ENCODE results near the gene JAZF1. TPM values are rescaled to one million over a fixed set of nuclear protein-coding genes. Genes with fewer than 3 reads are reported as not detected.

The JAZF1 gene
- total and polyA plus RNA-seq, 4 donors: 13.5 to 38.8 (median 21.3) TPM

DNA sequence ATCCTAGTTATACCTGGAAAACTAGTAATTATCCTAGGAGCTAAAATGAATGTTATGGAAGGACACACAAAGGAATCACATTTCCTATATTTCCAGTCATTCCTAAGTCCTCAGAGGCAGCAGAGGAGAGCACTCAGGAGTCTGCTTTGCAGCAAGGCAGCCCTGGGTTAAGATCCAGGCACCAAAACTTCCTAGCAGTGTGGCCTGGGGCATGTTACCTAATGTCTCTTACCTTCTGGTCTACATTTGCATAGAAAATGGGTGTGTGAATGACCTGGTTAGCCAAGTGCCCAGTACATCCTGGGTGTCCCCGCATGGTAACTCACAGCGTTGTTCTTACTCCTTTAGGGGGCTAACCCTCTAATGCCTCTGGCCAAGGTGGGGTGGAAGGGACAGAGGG is 304.8 kb downstream of the JAZF1 start:
- no peak overlapping the region for H3K27ac ChIP-seq (ENCODE audit: low read depth in 1 of 2, low read length in 2 of 2)
- no peaks in the 10 kb centered on the region for H3K36me3 ChIP-seq (ENCODE audit: control insufficient read depth in 1 of 2, insufficient read depth in 2 of 2, low read length in 1 of 2)
- no peaks in the 10 kb centered on the region for H3K27me3 ChIP-seq (ENCODE audit: control insufficient read depth in 1 of 2, insufficient read depth in 2 of 2, low read length in 1 of 2)
- H3K4me3 ChIP-seq (ENCODE audit: low read length in 2 of 2): no peak overlapping the region
- WGBS, 2 donors: 97 to 98% methylated on average over 2 of the region's 2 CpGs
- intact Hi-C loops (cut with DNase I): no loop called here
- H3K4me1 ChIP-seq (ENCODE audit: control insufficient read depth in 1 of 2, insufficient read depth in 2 of 2, low read length in 2 of 2): no peaks in the 10 kb centered on the region
- DNase-seq: no peak
- no peak for ATAC-seq (ENCODE audit: low FRiP score)
- no peaks in the 10 kb centered on the region for H3K9me3 ChIP-seq (ENCODE audit: control insufficient read depth, low read length)

DNA sequence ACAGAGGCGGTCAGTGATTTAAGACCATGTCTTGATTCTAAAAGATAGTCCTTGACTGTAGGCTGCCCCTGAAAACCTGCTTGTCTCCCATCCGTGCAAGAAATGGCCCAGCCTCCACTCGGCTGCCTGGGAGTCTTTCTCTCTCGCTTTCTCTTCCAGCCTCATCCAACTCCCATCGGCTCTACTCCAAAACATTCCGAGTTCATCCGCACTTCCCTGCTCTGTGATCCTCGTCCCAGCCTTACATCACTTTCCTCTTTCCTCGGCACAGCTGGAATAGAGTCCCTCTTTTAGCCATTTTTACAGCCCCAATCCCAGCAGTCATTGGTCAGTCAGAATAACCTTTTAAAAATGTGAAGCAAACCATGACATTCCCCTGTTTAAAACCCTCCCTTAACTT is 305.5 kb downstream of the JAZF1 start:
- intact Hi-C loops (cut with DNase I): no loop called here
- Histone ChIP-seq H3K27ac (ENCODE audit: low read depth in 1 of 2, low read length in 2 of 2) (no peak overlapping the region), H3K4me3 (ENCODE audit: low read length in 2 of 2) (no peak overlapping the region), H3K36me3 (ENCODE audit: control insufficient read depth in 1 of 2, insufficient read depth in 2 of 2, low read length in 1 of 2) (no peaks in the 10 kb centered on the region), H3K4me1 (ENCODE audit: control insufficient read depth in 1 of 2, insufficient read depth in 2 of 2, low read length in 2 of 2) (no peaks in the 10 kb centered on the region), H3K27me3 (ENCODE audit: control insufficient read depth in 1 of 2, insufficient read depth in 2 of 2, low read length in 1 of 2) (no peaks in the 10 kb centered on the region), H3K9me3 (ENCODE audit: control insufficient read depth, low read length) (no peaks in the 10 kb centered on the region)
- WGBS, 2 donors: 96% methylated on average over 9 of the region's 9 CpGs
- no peak for DNase-seq
- no peak for ATAC-seq (ENCODE audit: low FRiP score)

DNA sequence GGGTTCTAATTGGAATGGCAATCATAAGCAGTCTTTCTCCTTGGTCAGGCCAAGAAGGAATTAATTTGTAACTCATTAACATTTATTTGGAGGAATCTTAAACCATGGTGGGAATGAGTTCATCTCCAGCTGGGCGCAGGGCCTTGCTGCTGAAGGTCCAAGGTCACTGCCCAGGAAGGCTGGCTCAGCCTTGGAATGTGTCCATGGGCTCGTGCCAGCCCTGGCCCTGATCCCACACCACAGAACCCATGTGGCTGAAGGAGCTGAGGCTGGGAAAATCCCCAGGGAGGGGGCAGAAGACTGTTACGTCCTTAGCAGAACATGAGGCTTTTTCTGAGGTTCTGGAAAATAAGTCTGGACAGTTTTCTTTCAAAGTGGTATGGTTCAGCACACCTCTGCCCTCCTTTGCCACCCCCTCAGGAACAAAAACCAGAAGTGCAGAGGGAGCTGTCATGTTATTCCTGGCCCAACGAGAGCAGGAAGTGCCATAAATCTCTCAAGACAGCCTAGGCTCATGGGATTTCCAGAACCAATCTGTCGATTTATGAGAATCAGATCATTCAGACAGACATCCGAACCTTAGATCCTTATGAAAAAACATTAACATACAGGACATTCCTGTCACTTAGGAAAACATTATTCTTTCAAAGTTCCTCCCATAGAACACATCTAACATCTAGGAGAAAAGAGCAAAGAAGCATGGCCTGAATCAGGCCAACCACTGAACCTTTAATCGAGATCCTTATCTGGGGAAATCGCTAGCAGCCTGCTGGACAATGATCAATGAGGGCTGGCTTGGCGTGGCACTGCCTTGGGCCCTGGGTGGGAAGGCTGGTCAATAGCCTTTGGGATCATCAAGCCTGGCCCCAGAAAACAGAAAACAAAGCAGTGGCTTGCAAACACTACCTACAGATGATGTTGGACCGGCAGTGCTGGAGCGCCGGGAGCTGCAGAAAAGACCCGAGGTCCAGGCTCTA is 306.3 kb downstream of the JAZF1 start:
- 30 to 36% methylated on average over 13 of the region's 13 CpGs for WGBS, 2 donors

DNA sequence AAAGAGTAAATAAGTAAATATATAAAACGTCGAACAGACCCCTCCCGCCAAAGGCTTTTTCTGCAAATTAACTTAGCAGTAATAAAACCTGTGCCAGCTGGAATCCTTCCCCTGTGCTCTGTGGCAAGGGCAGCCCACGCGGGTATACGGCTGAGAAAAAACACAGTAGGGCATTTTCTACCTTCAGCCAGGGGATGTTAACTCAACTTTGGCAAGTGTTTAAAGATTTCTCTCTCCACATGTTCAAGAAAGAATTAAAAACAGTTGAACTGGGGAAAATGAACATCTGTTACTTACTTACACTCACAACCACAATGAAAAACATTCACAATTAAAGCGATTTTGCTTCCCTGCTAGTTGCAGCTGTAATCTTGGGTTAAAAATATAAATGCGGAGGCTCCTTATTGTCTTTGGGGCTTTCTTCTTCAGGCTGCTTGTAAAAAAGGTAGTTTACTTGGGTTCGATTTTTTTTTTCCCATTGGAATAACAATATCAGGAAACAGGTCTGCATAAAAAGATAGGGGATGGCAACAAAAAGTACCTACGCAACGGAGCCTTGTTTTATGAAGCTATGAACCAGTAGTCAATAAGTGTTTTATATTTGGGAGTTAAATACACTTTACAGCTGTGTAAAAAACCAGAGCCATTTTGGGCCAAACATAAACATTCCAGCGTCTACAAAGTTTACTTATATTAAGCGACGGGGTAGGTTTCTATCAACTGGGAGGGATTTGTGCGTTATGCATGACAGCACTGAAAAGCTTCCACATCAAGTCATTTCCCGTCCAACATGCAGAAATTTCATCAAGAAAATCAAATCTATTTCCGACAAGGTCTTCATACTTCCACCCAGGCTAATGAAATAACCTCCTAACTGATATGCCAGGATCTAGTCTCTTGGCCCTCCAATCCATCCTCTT is 308.0 kb downstream of the JAZF1 start:
- whole genome bisulfite sequencing, 2 donors: 48 to 54% methylated on average over 17 of the region's 17 CpGs
- no peaks in the 10 kb centered on the region for H3K36me3 ChIP-seq (ENCODE audit: control insufficient read depth in 1 of 2, insufficient read depth in 2 of 2, low read length in 1 of 2)
- ATAC-seq (ENCODE audit: low FRiP score) (no peak), DNase-seq (no peak)
- intact Hi-C loops (cut with DNase I): no loop called here
- no peak overlapping the region for H3K27ac ChIP-seq (ENCODE audit: low read depth in 1 of 2, low read length in 2 of 2)
- H3K27me3 ChIP-seq (ENCODE audit: control insufficient read depth in 1 of 2, insufficient read depth in 2 of 2, low read length in 1 of 2): no peaks in the 10 kb centered on the region
- no peak overlapping the region for H3K4me3 ChIP-seq (ENCODE audit: low read length in 2 of 2)
- H3K9me3 ChIP-seq (ENCODE audit: control insufficient read depth, low read length): no peaks in the 10 kb centered on the region
- no peaks in the 10 kb centered on the region for H3K4me1 ChIP-seq (ENCODE audit: control insufficient read depth in 1 of 2, insufficient read depth in 2 of 2, low read length in 2 of 2)

More for the DNA sequence above, 306.3 kb downstream of the JAZF1 start:
- Histone ChIP-seq H3K4me1 (ENCODE audit: control insufficient read depth in 1 of 2, insufficient read depth in 2 of 2, low read length in 2 of 2) (no peaks in the 10 kb centered on the region), H3K27ac (ENCODE audit: low read depth in 1 of 2, low read length in 2 of 2) (no peak overlapping the region), H3K4me3 (ENCODE audit: low read length in 2 of 2) (no peak overlapping the region), H3K36me3 (ENCODE audit: control insufficient read depth in 1 of 2, insufficient read depth in 2 of 2, low read length in 1 of 2) (no peaks in the 10 kb centered on the region), H3K27me3 (ENCODE audit: control insufficient read depth in 1 of 2, insufficient read depth in 2 of 2, low read length in 1 of 2) (no peaks in the 10 kb centered on the region), H3K9me3 (ENCODE audit: control insufficient read depth, low read length) (no peaks in the 10 kb centered on the region)
- ATAC-seq (ENCODE audit: low FRiP score): peak; percentile 39
- intact Hi-C loops (cut with DNase I): no loop called here
- DNase-seq: peak; percentile 81 to 84

DNA sequence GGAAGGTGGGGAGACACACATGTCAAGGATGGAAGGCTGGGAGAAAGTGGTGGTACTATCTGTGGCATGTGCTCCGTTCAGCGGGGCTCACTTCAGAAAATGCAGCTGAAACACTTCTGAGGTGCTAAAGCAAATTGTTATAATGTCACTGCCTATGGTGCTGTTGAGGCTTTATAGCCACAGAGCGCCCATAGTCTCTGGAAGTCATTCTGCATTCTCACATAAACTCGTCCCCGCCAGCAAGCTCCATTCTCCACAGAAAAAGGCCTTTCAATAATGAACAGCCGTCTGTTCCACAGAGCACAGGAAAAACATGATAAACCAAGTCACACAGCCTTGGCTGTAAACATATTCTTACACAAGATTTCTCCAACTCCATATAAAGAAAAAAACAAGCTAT is 308.7 kb downstream of the JAZF1 start:
- no peak overlapping the region for H3K4me3 ChIP-seq (ENCODE audit: low read length in 2 of 2)
- no peaks in the 10 kb centered on the region for H3K4me1 ChIP-seq (ENCODE audit: control insufficient read depth in 1 of 2, insufficient read depth in 2 of 2, low read length in 2 of 2)
- H3K36me3 ChIP-seq (ENCODE audit: control insufficient read depth in 1 of 2, insufficient read depth in 2 of 2, low read length in 1 of 2): no peaks in the 10 kb centered on the region
- no peaks in the 10 kb centered on the region for H3K27me3 ChIP-seq (ENCODE audit: control insufficient read depth in 1 of 2, insufficient read depth in 2 of 2, low read length in 1 of 2)
- WGBS, 2 donors: 72 to 84% methylated on average over 6 of the region's 6 CpGs
- no peaks in the 10 kb centered on the region for H3K9me3 ChIP-seq (ENCODE audit: control insufficient read depth, low read length)
- DNase-seq: no peak
- intact Hi-C loops (cut with DNase I): no loop called here
- H3K27ac ChIP-seq (ENCODE audit: low read depth in 1 of 2, low read length in 2 of 2): no peak overlapping the region
- no peak for ATAC-seq (ENCODE audit: low FRiP score)

DNA sequence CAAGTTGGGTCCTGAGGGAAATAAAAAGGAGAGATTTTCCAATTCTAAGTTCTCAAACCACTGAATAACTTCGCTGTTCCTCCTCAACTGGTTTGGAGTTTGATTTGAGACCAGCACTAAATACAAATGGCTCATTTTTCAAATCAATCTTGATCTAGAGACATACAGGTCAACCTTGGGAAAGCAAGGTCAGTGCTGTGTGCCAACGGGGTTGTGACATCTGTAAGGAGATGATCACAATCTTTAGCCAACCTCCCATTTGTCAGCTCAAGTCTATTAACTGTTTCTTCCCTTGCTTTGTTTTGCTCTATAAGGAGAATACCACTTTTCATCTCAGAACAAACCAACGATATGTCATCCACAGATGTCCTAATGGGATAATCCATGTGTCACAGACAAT is 309.5 kb downstream of the JAZF1 start:
- Histone ChIP-seq H3K27me3 (ENCODE audit: control insufficient read depth in 1 of 2, insufficient read depth in 2 of 2, low read length in 1 of 2) (no peaks in the 10 kb centered on the region), H3K27ac (ENCODE audit: low read depth in 1 of 2, low read length in 2 of 2) (no peak overlapping the region), H3K36me3 (ENCODE audit: control insufficient read depth in 1 of 2, insufficient read depth in 2 of 2, low read length in 1 of 2) (no peaks in the 10 kb centered on the region), H3K4me3 (ENCODE audit: low read length in 2 of 2) (no peak overlapping the region), H3K9me3 (ENCODE audit: control insufficient read depth, low read length) (no peaks in the 10 kb centered on the region), H3K4me1 (ENCODE audit: control insufficient read depth in 1 of 2, insufficient read depth in 2 of 2, low read length in 2 of 2) (no peaks in the 10 kb centered on the region)
- intact Hi-C loops (cut with DNase I): no loop called here
- ATAC-seq (ENCODE audit: low FRiP score): no peak
- WGBS, 2 donors: 94 to 99% methylated on average over 3 of the region's 3 CpGs
- DNase-seq: no peak

DNA sequence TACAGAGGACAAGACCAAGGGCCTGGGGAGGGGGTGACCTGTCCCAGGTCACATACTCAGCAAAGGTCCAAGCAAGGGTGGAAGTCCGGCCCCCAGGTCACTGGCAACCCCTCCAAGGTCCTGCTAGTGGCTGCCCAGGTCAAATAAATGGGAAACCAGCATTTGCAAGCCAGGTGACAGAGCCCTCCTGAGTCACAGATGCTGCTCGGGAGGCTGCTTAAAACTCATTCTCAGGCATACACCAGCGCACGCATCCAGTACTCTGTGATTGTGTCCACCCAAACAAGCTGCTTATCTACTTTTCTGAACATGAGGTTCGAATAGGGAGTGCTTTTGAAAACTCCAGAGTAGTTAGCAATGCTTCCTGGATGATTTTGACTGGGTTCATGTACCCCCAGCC is 310.0 kb downstream of the JAZF1 start:
- DNase-seq: no peak
- H3K27me3 ChIP-seq (ENCODE audit: control insufficient read depth in 1 of 2, insufficient read depth in 2 of 2, low read length in 1 of 2): no peaks in the 10 kb centered on the region
- H3K4me1 ChIP-seq (ENCODE audit: control insufficient read depth in 1 of 2, insufficient read depth in 2 of 2, low read length in 2 of 2): no peaks in the 10 kb centered on the region
- no peak overlapping the region for H3K27ac ChIP-seq (ENCODE audit: low read depth in 1 of 2, low read length in 2 of 2)
- H3K9me3 ChIP-seq (ENCODE audit: control insufficient read depth, low read length): no peaks in the 10 kb centered on the region
- no peak for ATAC-seq (ENCODE audit: low FRiP score)
- intact Hi-C loops (cut with DNase I): no loop called here
- WGBS, 2 donors: 92 to 94% methylated on average over 5 of the region's 5 CpGs
- H3K36me3 ChIP-seq (ENCODE audit: control insufficient read depth in 1 of 2, insufficient read depth in 2 of 2, low read length in 1 of 2): no peaks in the 10 kb centered on the region
- H3K4me3 ChIP-seq (ENCODE audit: low read length in 2 of 2): no peak overlapping the region

DNA sequence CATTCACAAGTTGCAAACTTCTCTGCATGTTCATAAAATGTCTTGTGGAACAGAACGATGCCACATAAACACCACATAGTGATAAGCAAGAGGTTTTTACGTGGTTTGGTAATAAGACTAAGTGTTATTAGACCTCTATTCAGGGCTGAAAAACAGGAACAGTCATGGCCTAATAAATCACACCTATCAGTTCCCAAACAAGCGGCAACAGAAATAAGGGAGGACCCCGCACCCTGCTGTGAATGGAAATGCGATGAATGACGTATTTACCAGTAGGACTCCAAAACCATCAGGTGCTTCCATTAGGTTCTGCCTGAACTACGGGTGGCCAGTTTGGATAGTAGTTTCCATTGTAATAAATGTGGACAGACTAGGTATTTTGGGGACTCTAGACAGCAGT is 311.5 kb downstream of the JAZF1 start:
- no peaks in the 10 kb centered on the region for H3K9me3 ChIP-seq (ENCODE audit: control insufficient read depth, low read length)
- no peak for DNase-seq
- H3K36me3 ChIP-seq (ENCODE audit: control insufficient read depth in 1 of 2, insufficient read depth in 2 of 2, low read length in 1 of 2): no peaks in the 10 kb centered on the region
- no peak for ATAC-seq (ENCODE audit: low FRiP score)
- H3K4me3 ChIP-seq (ENCODE audit: low read length in 2 of 2): no peak overlapping the region
- 95 to 96% methylated on average over 7 of the region's 7 CpGs for WGBS, 2 donors
- H3K27ac ChIP-seq (ENCODE audit: low read depth in 1 of 2, low read length in 2 of 2): no peak overlapping the region
- H3K27me3 ChIP-seq (ENCODE audit: control insufficient read depth in 1 of 2, insufficient read depth in 2 of 2, low read length in 1 of 2): no peaks in the 10 kb centered on the region
- H3K4me1 ChIP-seq (ENCODE audit: control insufficient read depth in 1 of 2, insufficient read depth in 2 of 2, low read length in 2 of 2): no peaks in the 10 kb centered on the region
- intact Hi-C loops (cut with DNase I): no loop called here

Data from aorta (tissue), 5 donors.